Neural progenitor cell (in vitro differentiated cells): ENCODE results near the gene PGM5.

Source experiments
- CTCF ChIP-seq: fragments of 200-600 bp; sonication (generic); IDR thresholded peaks from 2 replicates; pipeline ENCODE4 v1.5.1; 2017; ENCODE audit warnings: antibody characterized with exemption, mild to moderate bottlenecking
- EZH2 ChIP-seq: fragments of 200-600 bp; sonication (generic); IDR thresholded peaks from 2 replicates; pipeline ENCODE4 v1.6.1; 2017; ENCODE audit warnings: antibody characterized with exemption, mild to moderate bottlenecking, moderate library complexity
- EZH2phosphoT487 ChIP-seq: fragments of 200-600 bp; sonication (generic); IDR thresholded peaks from 2 replicates; pipeline ENCODE4 v1.6.1; 2017; ENCODE audit warnings: antibody characterized with exemption

DNA sequence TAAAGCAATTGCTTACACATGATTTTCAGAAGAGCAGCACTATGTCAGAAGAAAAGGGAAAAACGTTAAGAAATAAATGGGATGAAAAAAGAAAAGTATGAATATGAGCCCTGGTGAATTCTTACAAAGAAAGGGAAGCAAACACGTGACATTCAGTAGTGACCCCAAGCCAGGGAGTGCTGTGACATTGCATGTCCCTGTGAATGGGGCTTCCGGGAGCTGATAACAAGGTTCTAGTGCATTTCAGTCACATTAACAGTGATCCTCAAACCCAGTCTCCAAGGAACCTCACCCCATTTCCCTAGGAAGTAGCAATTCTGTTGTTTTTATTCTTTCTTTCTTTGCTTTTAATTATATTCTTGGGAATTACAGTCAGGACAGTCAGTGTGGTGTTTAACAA, 157.0 kb downstream of the PGM5 start:
- TF ChIP-seq EZH2 (no peak), CTCF (no peak), EZH2phosphoT487 (no peak)
